ENCODE data around the gene MTCL3.

The MTCL3 gene

GRCh38 chr6:127515234-127515793 is 3.8 kb downstream of the MTCL3 start:
- peaks cover 0 to 1% (median 0%) of the 10 kb centered on the region in 4 donors for H3K9me3 ChIP-seq (ENCODE audit: control insufficient read depth in 4 of 4, low read length in 3 of 4)
- DNase-seq (ENCODE audit: low spot score), result no peak
- H3K27me3 ChIP-seq (ENCODE audit: control insufficient read depth in 4 of 4, insufficient read depth in 4 of 4, low read length in 3 of 4), result peaks cover 0 to 30% (median 12%) of the 10 kb centered on the region in 4 donors
- no peak overlapping the region for H3K9ac ChIP-seq (ENCODE audit: low read depth in 1 of 2, low read length in 2 of 2)
- H3K27ac ChIP-seq (ENCODE audit: low read depth in 1 of 2, low read length in 2 of 2), result no peak overlapping the region
- TF ChIP-seq SP1 (IDR thresholded peaks at IDR 0.05) (no peak), ZBTB33 (IDR thresholded peaks at IDR 0.05) (no peak), HNF4G (IDR thresholded peaks at IDR 0.05) (no peak), RAD21 (IDR thresholded peaks at IDR 0.05) (no peak), TAF1 (conservative IDR thresholded peaks at IDR 0.05) (no peak), FOXA2 (IDR thresholded peaks at IDR 0.05) (no peak), MAX (IDR thresholded peaks at IDR 0.05) (no peak), RXRA (IDR thresholded peaks at IDR 0.05) (no peak), HNF4A (conservative IDR thresholded peaks at IDR 0.05) (no peak), FOXA1 (IDR thresholded peaks at IDR 0.05) (no peak), JUND (IDR thresholded peaks at IDR 0.05) (no peak), EGR1 (IDR thresholded peaks at IDR 0.05; ENCODE audit: low read depth in 2 of 2) (no peak), GABPA (IDR thresholded peaks at IDR 0.05 in 1 of 2, conservative IDR thresholded peaks at IDR 0.05 in 1 of 2) (no peak), YY1 (IDR thresholded peaks at IDR 0.05) (no peak), NR2F2 (IDR thresholded peaks at IDR 0.05) (no peak)
- TF ChIP-seq, protein P1, sequence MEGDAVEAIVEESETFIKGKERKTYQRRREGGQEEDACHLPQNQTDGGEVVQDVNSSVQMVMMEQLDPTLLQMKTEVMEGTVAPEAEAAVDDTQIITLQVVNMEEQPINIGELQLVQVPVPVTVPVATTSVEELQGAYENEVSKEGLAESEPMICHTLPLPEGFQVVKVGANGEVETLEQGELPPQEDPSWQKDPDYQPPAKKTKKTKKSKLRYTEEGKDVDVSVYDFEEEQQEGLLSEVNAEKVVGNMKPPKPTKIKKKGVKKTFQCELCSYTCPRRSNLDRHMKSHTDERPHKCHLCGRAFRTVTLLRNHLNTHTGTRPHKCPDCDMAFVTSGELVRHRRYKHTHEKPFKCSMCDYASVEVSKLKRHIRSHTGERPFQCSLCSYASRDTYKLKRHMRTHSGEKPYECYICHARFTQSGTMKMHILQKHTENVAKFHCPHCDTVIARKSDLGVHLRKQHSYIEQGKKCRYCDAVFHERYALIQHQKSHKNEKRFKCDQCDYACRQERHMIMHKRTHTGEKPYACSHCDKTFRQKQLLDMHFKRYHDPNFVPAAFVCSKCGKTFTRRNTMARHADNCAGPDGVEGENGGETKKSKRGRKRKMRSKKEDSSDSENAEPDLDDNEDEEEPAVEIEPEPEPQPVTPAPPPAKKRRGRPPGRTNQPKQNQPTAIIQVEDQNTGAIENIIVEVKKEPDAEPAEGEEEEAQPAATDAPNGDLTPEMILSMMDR (IDR thresholded peaks at IDR 0.05; ENCODE audit: low read depth, low read length, missing input control), result no peak
- TF ChIP-seq, protein P2, sequence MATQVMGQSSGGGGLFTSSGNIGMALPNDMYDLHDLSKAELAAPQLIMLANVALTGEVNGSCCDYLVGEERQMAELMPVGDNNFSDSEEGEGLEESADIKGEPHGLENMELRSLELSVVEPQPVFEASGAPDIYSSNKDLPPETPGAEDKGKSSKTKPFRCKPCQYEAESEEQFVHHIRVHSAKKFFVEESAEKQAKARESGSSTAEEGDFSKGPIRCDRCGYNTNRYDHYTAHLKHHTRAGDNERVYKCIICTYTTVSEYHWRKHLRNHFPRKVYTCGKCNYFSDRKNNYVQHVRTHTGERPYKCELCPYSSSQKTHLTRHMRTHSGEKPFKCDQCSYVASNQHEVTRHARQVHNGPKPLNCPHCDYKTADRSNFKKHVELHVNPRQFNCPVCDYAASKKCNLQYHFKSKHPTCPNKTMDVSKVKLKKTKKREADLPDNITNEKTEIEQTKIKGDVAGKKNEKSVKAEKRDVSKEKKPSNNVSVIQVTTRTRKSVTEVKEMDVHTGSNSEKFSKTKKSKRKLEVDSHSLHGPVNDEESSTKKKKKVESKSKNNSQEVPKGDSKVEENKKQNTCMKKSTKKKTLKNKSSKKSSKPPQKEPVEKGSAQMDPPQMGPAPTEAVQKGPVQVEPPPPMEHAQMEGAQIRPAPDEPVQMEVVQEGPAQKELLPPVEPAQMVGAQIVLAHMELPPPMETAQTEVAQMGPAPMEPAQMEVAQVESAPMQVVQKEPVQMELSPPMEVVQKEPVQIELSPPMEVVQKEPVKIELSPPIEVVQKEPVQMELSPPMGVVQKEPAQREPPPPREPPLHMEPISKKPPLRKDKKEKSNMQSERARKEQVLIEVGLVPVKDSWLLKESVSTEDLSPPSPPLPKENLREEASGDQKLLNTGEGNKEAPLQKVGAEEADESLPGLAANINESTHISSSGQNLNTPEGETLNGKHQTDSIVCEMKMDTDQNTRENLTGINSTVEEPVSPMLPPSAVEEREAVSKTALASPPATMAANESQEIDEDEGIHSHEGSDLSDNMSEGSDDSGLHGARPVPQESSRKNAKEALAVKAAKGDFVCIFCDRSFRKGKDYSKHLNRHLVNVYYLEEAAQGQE (IDR thresholded peaks at IDR 0.05), result no peak
- TF ChIP-seq, protein P3, sequence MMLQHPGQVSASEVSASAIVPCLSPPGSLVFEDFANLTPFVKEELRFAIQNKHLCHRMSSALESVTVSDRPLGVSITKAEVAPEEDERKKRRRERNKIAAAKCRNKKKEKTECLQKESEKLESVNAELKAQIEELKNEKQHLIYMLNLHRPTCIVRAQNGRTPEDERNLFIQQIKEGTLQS (IDR thresholded peaks at IDR 0.05), result no peak
- peak overlapping the region in 2 of 3 donors; percentile 13 to 65 for H3K4me3 ChIP-seq (ENCODE audit: low read depth in 1 of 3, low read length in 3 of 3)
- peaks cover 11 to 28% (median 16%) of the 10 kb centered on the region in 4 donors for H3K4me1 ChIP-seq (ENCODE audit: control insufficient read depth in 4 of 4, insufficient read depth in 4 of 4, low read length in 3 of 4)
- H3K36me3 ChIP-seq (ENCODE audit: control insufficient read depth in 4 of 4, insufficient read depth in 3 of 4, low read depth in 1 of 4, low read length in 3 of 4), result no peaks in the 10 kb centered on the region
- WGBS, result 3% methylated on average over 38 of the region's 38 CpGs
